ENCODE results near the gene CNFN. TPM values are rescaled to one million over a fixed set of nuclear protein-coding genes. Genes with fewer than 3 reads are reported as not detected.

CNFN gene
- total and polyA plus RNA-seq, 9 donors: 0.47 to 0.91 TPM; not detected in 7

GRCh38 chr19:42366673-42367072 is 23.4 kb downstream of the CNFN start:
- Histone ChIP-seq H3K36me3 (no peaks in the 10 kb centered on the region), H3K27me3 (no peaks in the 10 kb centered on the region), H3K4me1 (ENCODE audit: insufficient read depth) (no peaks in the 10 kb centered on the region), H3K4me3 (no peak overlapping the region), H3K9me3 (peaks cover 0 to 5% of the 10 kb centered on the region in 2 donors), H3K27ac (no peak overlapping the region)
- WGBS, 3 donors: 48 to 77% (median 74%) methylated on average over 1 of the region's 1 CpG
- no peak for DNase-seq
- intact Hi-C loops (cut with DNase I): no loop called here
- TF ChIP-seq, protein P1, sequence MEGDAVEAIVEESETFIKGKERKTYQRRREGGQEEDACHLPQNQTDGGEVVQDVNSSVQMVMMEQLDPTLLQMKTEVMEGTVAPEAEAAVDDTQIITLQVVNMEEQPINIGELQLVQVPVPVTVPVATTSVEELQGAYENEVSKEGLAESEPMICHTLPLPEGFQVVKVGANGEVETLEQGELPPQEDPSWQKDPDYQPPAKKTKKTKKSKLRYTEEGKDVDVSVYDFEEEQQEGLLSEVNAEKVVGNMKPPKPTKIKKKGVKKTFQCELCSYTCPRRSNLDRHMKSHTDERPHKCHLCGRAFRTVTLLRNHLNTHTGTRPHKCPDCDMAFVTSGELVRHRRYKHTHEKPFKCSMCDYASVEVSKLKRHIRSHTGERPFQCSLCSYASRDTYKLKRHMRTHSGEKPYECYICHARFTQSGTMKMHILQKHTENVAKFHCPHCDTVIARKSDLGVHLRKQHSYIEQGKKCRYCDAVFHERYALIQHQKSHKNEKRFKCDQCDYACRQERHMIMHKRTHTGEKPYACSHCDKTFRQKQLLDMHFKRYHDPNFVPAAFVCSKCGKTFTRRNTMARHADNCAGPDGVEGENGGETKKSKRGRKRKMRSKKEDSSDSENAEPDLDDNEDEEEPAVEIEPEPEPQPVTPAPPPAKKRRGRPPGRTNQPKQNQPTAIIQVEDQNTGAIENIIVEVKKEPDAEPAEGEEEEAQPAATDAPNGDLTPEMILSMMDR (IDR thresholded peaks at IDR 0.05): no peak
- no peak for TF ChIP-seq EP300 (IDR thresholded peaks at IDR 0.05)
- no peak for TF ChIP-seq POLR2A (IDR thresholded peaks at IDR 0.05)

- Histone ChIP-seq H3K9me3 (peaks cover 0 to 5% of the 10 kb centered on the region in 2 donors), H3K27ac (no peak overlapping the region), H3K4me1 (ENCODE audit: insufficient read depth) (no peaks in the 10 kb centered on the region), H3K36me3 (no peaks in the 10 kb centered on the region), H3K4me3 (no peak overlapping the region), H3K27me3 (no peaks in the 10 kb centered on the region)
- 85 to 88% (median 85%) methylated on average over 17 of the region's 17 CpGs for WGBS, 3 donors
- no peak for DNase-seq
- TF ChIP-seq EP300 (IDR thresholded peaks at IDR 0.05) (no peak), POLR2A (IDR thresholded peaks at IDR 0.05) (no peak)
- TF ChIP-seq, protein P1 (IDR thresholded peaks at IDR 0.05): no peak
- intact Hi-C loops (cut with DNase I): no loop called here
Observed at GRCh38 chr19:42363614-42364346, 26.3 kb downstream of the CNFN start.

DNA sequence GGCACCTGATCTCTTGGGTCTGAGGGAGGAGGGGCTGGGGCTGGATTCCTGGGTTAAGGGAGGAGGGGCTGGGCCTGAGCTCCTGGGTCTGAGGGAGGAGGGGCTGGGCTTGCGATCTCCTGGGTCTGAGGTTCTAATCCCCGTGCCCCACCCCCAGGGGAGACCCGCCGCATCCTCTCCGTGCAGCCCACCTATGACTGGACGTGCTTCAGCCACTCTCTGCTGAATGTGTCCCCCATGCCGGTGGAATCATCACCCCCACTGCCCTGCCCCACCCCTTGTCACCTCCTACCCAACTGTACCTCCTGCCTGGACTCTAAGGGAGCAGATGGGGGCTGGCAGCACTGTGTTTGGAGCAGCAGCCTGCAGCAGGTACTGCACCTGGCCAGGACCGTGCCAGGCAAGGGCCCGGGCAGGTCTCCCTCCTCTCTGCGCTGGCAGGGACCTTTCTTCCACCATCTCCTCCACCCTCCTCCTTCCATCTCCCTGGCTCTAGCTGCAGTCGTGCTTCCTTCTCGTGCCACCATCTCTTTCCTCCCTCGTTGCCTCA is 27.1 kb downstream of the CNFN start:
- no peak for TF ChIP-seq EP300 (IDR thresholded peaks at IDR 0.05)
- TF ChIP-seq POLR2A (IDR thresholded peaks at IDR 0.05): no peak
- TF ChIP-seq, protein P1 (IDR thresholded peaks at IDR 0.05): no peak
- no peak overlapping the region for H3K4me3 ChIP-seq
- peaks cover 0 to 5% of the 10 kb centered on the region in 2 donors for H3K9me3 ChIP-seq
- no peak for DNase-seq
- intact Hi-C loops (cut with DNase I): no loop called here
- no peak overlapping the region for H3K27ac ChIP-seq
- 92 to 96% (median 92%) methylated on average over 13 of the region's 13 CpGs for WGBS, 3 donors
- no peaks in the 10 kb centered on the region for H3K36me3 ChIP-seq
- no peaks in the 10 kb centered on the region for H3K4me1 ChIP-seq (ENCODE audit: insufficient read depth)
- H3K27me3 ChIP-seq: no peaks in the 10 kb centered on the region

DNA sequence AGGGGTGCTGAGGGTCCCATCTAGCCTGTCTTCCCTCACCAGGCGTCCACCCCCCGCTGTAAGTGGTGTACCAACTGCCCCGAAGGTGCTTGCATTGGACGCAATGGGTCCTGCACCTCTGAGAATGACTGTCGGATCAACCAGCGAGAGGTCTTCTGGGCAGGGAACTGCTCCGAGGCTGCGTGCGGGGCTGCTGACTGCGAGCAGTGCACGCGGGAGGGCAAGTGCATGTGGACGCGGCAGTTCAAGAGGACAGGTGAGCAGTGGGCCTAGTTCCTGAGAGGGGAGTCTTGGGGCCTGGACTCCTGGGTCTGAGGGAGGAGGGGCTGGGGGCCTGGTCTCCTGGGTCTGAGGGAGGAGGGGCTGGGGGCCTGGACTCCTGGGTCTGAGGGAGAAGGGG is 27.8 kb downstream of the CNFN start:
- Histone ChIP-seq H3K27me3 (no peaks in the 10 kb centered on the region), H3K27ac (no peak overlapping the region), H3K9me3 (peaks cover 0 to 5% of the 10 kb centered on the region in 2 donors), H3K4me1 (ENCODE audit: insufficient read depth) (no peaks in the 10 kb centered on the region), H3K36me3 (no peaks in the 10 kb centered on the region), H3K4me3 (no peak overlapping the region)
- 92 to 93% (median 93%) methylated on average over 14 of the region's 14 CpGs for WGBS, 3 donors
- intact Hi-C loops (cut with DNase I): no loop called here
- no peak for TF ChIP-seq EP300 (IDR thresholded peaks at IDR 0.05)
- no peak for TF ChIP-seq POLR2A (IDR thresholded peaks at IDR 0.05)
- TF ChIP-seq, protein P1 (IDR thresholded peaks at IDR 0.05): no peak
- DNase-seq: no peak

All from ovary (tissue), 9 donors.